GM18873 (cell line): ENCODE data around the gene CEBPA.
"Not testable (repeated sequence)": the region's sequence is repeated elsewhere in the genome, so short reads cannot be mapped to it uniquely, and the experiment has no call there.

ENCODE experiments used
- ATAC-seq: cut with Tn5 transposase; IDR thresholded peaks from one replicate; pipeline ENCODE4 v1.9.1; 2021; ENCODE audit warnings: mild to moderate bottlenecking, moderate library complexity, moderate number of reproducible peaks; ENCODE audit not compliant: unreplicated experiment, low FRiP score

Gene CEBPA

DNA sequence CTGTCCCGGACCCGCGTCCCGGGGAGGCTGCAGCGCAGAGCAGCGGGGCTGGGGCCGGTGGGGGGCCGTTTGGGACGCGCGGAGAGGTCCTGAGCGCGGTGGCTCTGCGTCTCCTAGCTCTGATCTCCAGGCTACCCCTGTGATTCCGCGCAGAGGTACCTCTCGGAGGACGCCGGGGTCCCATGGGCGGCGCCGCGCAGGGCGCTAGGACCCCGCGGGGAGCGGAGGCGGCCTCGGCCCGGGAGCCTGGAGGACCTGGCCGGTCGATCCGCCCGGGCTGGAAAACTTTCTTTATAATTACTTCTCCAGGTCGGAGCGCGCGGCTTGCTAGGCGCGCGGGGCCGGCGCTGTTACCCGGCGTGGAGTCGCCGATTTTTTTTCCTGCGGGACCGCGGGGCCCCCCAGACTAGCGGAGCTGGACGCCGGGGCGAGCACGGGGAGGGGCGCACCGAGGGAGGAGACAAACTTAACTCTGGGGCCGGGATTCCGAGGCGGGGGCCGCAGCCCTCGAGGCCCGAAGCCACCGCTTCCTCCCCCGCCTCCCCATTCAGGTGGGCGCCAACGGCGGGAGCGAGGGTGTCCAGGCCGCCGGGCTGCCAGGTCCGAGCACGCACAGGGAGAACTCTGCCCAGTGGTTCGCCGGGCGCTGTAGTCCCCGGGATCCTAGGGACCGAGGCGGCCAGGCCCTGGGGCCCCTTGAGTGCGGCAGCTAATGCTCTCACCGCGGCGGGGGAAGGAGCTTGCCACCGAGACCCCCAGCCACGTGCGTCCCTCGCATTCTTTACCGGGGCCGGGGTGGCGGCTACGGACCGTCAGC is 848 bp upstream of the CEBPA start:
- no peak for ATAC-seq

DNA sequence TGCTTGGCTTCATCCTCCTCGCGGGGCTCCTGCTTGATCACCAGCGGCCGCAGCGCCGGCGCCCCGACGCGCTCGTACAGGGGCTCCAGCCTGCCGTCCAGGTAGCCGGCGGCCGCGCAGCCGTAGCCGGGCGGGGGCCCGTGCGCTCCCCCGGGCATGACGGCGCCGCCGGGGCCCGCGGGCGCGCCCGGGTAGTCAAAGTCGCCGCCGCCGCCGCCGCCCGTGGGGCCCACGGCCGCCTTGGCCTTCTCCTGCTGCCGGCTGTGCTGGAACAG is 497 bp downstream of the CEBPA start:
- ATAC-seq = no peak

DNA sequence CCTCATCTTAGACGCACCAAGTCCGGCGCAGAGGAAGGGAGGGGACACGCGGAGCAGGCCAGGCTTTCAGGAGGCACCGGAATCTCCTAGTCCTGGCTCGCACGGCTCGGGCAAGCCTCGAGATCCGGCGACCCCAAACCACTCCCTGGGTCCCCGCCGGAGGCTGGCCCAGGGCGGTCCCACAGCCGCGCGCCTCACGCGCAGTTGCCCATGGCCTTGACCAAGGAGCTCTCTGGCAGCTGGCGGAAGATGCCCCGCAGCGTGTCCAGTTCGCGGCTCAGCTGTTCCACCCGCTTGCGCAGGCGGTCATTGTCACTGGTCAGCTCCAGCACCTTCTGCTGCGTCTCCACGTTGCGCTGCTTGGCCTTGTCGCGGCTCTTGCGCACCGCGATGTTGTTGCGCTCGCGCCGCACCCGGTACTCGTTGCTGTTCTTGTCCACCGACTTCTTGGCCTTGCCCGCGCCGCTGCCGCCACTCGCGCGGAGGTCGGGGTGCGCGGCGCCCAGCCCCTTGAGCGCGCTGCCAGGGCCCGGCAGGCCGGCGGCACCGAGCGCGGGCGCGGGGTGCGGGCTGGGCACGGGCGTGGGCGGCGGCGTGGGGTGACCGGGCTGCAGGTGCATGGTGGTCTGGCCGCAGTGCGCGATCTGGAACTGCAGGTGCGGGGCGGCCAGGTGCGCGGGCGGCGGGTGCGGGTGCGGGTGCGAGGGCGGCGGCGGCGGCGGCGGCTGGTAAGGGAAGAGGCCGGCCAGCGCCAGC is 1.0 kb downstream of the CEBPA start:
- ATAC-seq = no peak

DNA sequence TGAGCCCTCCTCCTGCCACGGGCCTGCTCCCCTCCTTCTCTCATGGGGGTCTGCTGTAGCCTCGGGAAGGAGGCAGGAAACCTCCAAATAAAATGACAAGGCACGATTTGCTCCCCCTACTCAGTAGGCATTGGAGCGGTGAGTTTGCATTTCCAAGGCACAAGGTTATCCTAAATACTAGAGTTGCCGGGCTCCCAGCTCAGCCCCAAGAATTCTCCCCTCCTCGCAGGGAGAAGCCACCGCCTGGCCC is 1.5 kb downstream of the CEBPA start:
- ATAC-seq = no peak

DNA sequence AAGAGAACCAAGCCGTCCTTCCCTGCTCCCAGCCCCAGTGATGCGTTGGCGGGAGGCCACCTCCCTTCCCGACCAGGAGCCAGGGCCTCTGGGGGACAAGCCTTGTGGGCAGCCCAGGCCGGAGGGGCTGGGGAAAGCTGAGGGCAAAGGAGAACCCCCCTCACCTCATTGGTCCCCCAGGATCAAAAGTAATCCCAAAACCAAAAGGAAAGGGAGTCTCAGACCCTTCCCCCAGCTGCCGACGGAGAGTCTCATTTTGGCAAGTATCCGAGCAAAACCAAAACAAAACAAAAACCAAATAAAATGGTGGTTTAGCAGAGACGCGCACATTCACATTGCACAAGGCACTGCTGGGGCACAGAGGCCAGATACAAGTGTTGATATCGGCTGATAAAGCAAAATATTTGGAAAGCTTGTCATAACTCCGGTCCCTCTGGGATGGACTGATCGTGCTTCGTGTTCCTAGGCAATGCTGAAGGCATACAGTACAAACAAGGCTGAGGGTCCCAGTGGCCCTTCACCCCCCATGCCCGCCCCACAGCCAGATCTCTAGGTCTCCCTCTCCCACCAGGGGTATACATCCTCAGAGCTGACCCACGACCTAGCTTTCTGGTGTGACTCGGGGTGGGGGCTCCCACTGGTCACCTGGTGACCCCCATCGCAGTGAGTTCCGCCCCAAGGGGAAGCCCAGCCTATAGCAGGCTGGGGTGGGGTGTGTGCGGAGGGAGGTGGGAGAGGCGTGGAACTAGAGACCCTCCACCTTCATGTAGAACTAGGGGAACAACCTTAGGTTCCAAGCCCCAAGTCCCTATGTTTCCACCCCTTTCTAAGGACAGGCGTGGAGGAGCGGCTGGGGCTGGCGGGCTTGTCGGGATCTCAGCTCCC is 2.1 kb downstream of the CEBPA start:
- ATAC-seq = no peak

DNA sequence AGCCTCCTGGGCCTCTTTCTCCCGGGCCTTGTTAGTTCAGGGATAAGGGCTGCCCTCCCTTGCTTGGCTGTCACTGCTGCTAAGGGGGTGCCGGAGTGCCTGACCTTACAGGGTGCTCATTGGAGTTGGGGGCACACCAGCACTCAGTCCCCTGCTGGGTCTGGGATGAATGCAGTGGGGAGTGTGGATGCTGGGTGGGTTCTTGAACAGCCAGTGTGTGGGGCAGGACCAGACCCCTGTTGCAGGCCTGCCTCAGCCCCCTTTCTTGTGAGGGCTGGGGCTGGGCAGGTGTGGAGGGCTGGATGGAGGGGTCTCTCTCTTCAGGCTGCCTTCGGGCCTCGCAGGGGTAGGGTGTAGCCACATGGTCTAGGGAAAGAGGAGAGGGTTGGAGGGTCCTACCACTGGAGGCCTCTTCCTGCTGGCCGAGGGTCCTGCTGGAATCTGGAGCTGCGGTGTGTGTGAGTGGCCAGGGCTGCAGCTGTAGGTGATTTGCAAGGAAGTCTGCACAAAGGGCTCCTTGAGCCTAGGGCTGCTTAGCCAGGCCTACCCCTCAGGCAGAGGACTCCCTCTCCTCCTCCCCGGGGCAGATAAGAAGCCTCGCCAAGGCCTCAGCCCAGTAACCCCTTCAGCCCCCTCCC is 3.2 kb downstream of the CEBPA start:
- ATAC-seq = no peak

DNA sequence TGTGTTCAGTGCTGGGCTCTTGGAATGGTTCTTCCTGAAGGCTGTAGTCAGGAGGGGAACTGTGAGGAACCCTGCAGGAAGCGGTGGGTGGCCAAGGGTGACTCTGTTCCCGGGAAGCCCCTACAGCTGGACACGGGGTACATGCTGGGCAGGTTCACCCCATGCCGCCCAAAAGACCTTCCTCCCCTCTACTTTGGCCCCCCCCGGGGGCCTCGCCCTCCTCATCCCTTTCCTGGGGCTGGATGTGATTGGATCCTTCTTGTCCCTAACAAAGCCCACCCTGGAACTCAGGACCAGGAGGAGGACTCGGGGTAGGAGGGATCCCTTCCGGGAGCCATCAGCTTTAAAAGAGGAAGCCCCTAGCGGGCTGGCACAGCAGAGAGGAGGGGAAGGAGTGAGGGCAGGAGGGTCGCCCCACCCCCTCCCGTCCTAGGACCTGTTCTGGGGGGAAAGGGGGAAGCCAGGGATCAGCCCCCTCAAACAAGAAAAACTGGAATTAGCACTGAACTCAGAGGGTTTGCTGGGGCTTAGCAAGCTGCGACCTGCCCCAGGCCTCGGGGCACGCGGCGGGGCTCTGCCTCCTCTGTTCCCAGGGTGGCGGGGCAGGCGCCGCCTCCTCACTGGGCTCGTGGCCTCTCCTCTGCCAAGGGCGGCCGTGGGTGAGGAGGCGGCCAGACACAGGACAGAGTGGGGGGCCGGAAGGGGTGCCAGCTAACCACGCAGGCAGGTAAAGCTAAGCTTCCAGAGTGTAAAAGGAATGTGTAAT is 4.0 kb downstream of the CEBPA start:
- ATAC-seq = no peak

DNA sequence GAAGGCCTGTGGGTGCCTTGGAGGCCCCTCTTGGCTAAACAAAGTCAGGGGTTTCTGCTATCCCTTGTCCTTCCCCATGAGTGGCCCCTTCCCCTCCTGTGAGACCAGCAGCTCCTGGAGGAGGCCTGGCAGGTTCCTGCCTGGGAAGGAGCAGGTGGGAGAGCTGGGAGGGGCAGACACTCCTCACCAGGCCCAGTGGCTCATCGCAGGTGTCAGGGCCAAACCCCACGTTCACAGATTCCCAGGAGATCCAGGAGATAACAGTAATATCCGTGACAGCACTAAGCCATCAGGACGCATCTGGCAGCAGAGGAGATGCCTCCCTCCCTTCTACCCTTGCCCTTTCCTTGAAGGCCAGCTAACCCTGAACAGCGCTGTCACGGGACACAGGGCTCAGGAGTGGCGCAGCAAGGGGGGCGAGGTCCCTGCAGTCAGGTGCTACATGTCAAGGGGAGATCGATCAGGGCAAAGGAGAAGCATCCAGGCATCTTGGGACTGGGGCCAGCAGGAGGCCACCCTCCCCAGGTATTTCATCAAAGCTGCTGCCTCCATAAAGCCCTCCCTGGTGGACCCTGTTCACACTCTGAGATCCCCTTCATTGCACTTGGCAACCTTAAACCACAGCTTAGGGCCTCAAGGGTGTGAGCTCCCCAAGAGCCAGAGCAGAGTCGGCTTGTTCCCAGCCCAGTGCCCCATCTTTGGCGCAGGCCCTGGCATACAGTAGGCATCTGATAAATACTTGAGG is 4.8 kb downstream of the CEBPA start:
- no peak for ATAC-seq

DNA sequence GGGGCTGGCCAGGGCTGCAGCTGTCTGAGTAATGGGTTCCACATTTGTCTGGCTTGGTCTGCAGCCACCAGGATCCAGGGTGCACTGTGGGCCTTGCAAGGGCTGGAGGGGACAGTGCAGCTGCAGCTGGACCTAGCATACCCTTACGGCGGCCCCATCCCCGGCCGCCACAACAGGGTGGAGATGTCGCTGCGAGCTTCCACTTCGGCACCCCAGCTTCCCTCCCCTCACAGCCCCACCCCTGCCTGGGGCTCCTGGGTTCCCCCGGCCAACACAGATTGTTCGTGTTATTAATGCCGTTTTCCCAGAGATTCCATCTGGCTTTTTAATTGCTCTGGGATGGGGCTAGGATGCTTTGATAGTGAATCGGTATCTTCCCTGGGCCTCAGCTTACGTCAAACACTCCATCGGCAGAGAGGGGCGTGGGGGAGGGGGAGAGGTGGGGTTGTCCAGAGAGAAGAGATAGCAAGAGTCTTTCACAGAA is 5.8 kb downstream of the CEBPA start:
- no peak for ATAC-seq

DNA sequence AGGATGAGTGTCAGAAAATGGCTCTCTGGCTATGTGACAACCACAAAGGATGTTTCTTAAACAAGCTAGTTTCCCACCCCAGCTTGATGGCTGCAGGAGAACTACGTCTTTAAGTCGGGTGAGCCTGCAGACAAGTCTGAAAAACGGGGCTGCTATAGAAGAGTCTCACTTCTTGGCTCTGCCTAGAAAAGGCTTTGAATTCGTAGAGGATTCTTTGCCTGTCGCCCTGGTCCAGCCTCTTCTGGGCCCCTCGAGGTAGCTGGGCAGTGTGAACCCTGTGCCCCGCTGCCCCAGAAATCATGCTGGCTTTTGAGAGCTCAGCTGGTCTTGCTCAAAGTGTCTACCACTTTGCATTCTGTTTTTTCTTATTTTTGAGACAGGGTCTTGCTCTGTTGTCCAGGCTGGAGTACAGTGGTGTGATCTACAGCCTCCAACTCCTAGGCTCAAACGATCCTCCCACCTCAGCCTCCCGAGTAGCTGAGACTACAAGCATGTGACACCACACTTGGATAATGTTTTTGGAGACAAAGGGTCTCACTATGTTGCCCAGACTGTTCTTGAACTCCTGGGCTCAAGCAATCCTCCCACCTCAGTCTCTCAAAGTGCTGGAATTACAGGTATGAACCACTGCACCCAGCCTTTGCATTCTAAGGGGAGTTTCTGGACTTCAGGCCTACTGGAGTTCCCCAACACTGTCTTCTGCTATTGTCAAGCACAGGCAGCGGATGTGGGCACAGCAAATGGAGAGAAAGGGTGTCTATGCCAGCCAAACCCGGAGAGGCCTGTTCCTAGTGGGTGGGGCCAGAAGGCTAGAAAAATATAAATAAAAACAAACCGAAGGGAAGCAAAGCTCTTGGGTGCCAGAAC is 6.5 kb downstream of the CEBPA start:
- ATAC-seq = no peak

DNA sequence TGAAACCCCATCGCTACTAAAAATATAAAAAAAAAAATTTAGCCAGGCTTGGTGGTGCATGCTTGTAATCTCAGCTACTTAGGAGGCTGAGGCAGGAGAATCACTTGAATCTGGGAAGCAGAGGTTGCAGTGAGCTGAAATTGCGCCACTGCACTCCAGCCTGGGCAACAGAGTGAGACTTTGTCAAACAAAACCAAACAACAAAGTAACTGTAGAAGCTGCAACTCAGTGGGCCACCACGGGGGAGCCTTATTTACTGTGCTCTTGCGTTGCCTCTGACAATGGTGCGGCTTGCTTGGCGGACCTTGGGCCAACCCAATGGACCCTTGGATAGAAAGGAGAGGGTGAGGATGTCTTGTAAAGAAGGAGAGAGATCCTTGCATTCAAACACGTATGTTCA is 7.3 kb downstream of the CEBPA start:
- not testable (repeated sequence) for ATAC-seq

DNA sequence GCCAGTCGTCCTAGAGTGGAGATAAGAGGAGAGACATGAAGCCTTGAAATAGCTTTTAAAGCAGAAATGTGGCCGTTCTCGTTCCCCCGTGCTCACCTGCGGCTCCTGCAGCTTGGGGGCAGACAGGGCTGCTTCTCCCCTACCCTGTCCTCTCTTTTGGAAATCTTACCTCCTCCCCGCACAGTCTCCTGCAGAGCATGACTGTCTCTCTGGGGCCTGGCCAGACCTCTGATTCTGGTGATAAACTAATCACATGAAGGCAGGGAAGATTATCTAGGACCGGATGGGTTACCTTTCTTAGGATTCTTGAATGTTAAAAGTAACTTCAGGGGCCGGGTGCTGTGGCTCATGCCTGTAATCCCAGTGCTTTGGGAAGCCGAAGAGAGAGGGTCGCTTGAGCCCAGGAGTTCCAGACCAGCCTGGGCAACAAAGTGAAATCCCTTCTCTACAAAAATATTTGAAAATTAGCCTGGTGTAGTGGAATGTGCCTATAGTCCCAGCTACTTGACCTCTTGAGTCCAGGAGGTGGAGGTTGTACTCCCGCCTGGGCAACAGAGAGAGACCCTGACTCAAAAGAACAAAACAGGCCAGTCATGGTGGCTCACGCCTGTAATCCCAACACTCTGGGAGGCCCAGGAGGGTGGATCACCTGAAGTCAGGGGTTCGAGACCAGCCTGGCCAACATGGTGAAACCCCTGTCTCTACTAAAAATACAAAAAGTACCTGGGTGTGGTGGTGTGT is 8.1 kb downstream of the CEBPA start:
- no peak for ATAC-seq

DNA sequence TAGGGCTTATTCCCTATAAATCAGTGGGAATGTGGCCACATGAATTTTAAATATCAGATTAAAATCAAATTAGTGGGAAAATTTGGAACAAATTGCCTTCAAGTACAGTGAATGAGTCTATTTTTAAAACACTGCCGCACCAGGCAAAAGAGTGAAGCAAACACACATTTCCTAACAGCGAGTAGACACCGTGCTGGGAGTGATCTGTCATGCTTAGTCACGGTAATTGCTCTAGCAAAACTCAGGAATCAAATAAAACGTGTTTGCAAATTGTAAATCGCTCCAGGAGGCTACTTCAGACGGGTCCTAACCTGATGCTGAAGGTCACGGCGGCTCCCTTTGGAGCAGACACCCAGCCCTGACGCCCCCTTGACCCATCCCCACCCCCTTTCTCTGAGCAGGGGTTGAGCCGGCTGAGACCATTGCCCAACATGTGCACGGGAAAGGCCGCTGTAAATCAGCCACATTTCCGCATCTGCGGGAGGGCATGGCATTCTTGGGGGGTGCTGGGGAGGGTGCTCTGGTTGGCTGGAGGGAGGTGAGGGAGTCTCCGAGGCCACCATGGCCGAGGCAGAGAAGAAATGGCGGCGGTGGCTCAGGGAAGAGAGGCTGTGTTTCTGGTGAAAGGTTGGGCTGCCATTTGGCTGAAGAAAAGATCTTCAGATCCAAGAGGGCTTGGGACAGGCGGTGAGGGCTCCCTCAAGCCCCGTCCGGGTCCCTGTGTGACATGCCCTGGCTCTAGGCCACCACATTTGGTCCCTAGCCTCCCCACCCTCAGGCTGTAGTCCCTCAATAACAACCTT is 8.9 kb downstream of the CEBPA start:
- ATAC-seq = no peak

DNA sequence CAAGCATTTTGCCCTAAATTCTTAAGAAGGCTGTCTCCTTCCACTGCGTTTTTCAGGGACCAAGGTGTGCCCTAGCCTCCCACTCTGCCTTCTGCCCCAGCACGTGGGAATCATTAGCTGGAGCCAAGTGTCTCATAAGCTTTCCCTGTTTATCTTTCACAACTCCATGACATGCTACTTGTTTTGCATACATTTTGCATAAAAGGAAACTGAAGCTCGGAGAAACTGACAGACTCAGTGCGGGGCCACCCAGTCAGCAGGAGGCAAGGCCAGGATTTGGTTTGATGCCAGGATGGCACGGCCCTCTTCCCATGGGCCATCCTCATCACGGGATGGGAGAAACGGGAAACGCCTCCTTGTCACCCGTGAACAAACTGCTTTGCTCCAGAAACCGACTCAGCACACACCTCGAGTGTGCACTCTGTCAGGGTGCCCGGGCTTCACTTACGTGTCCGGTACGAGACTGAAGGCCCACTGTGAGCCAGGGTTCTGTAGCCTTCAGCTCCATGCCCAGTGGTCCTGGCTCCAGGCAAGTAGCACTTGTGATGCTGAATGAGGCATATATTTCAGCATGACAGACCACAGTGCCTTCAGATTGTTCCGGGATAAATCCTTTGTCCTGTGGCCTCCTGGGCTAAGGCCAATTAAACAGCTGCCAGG is 9.6 kb downstream of the CEBPA start:
- no peak for ATAC-seq

DNA sequence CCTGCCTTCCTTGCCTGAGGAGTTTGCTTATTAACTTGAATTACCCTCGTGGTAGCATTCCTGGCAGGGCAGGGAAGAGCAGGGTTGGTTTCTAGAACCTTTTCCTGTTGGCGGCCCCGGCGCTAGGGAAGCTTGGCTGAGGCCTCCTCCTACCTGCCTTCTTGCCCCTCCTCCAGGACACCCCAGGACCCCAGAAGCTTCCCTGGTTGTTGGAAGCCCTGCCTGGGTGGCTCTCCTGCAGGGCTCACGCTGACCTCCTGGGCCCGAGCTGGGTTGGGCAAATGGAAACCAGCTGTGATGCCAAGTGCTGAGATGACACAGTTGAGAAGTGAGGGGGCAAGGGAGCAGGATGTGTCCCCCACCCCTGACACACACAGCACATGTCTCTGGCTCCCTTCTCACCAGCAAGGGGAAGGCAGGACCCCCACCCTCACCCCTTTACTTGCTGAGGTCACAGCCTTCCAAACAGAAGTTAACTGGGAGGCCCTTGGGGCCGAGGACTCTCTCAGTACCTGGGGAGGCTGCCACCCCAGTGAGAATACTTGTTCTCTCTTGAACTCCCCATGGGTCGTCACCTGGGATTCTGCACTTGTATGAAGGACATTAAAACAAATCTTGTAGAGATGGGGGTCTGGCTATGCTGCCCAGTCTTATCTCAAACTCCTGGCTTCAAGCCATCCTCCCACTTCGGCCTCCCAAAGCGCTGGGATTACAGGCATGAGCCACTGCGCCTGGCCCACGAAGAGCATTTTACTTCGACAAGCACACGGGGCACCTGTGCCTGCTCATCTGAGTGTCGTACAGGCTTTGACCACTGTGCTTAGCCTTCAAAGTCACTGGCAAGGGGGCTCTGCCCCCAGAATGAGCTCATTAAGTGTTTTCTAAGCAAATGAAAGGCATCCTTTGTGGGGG is 10.5 kb downstream of the CEBPA start:
- ATAC-seq = no peak
